Activated B cell treated with CpG ODN at 0.5 μM for 24 hours (primary cell): Measurements from ENCODE around the gene FZD8. TPM values are rescaled to one million over a fixed set of nuclear protein-coding genes. Genes with fewer than 3 reads are reported as not detected.

Source experiments
- ATAC-seq: fragments of 200-7000 bp; cut with Tn5 transposase; one replicate; pipeline ENCODE4 v1.10.0; 2021; ENCODE audit warnings: low read depth, mild to moderate bottlenecking, moderate library complexity
- CTCF ChIA-PET: fragments of 350-600 bp; sonication (Branson Sonifier 250); formaldehyde crosslinking; loops from one replicate; lab custom pipeline; 2021; ENCODE audit warnings: antibody characterized with exemption; lab: Charles Lee
- POLR2A ChIA-PET: fragments of 350-600 bp; sonication (Branson Sonifier 250); formaldehyde crosslinking; loops from one replicate; lab custom pipeline; 2021; ENCODE audit warnings: antibody characterized with exemption; lab: Charles Lee
- DNase-seq: peaks from one replicate; pipeline ENCODE4 v3.0.0; 2022
- H3K27ac Mint-ChIP-seq: one replicate; pipeline ENCODE4 v1.8.0; 2020; ENCODE audit warnings: mixed read lengths
- H3K27me3 Mint-ChIP-seq: one replicate; pipeline ENCODE4 v1.8.0; 2021; ENCODE audit warnings: mixed read lengths
- H3K36me3 Mint-ChIP-seq: one replicate; pipeline ENCODE4 v1.8.0; 2021; ENCODE audit warnings: low read depth, mixed read lengths
- H3K4me1 Mint-ChIP-seq: one replicate; pipeline ENCODE4 v1.8.0; 2021; ENCODE audit warnings: mixed read lengths
- H3K4me3 Mint-ChIP-seq: one replicate; pipeline ENCODE4 v1.8.0; 2020; ENCODE audit warnings: mild to moderate bottlenecking, mixed read lengths
- H3K9me3 Mint-ChIP-seq: one replicate; pipeline ENCODE4 v1.8.0; 2020; ENCODE audit warnings: mixed read lengths
- CTCF ChIP-seq: fragments of 200-600 bp; IDR thresholded peaks from one replicate; pipeline ENCODE4 v1.8.0; 2022; ENCODE audit warnings: antibody characterized with exemption, mild to moderate bottlenecking
- intact Hi-C: fragments of 100-400 bp; cut with micrococcal nuclease; formaldehyde crosslinking; loops from one replicate; pipeline ENCODE4 v1.15.1; 2024
- total RNA-seq: library from RNA; stranded (reverse); gene quantifications from 2 replicates; pipeline ENCODE4 v1.2.3, GENCODE V29; 2022

FZD8 gene
- total RNA-seq, 1 donor from 2014 or later, result 0.22 TPM

GRCh38 chr10:35684586-35684985, 42.5 kb upstream of the FZD8 start:
- no peaks in the 10 kb centered on the region for H3K36me3 Mint-ChIP-seq
- H3K9me3 Mint-ChIP-seq, result peaks cover 3% of the 10 kb centered on the region
- H3K27ac Mint-ChIP-seq, result no peak overlapping the region
- ATAC-seq, result no peak
- peaks cover 3% of the 10 kb centered on the region for H3K27me3 Mint-ChIP-seq
- no peak for TF ChIP-seq CTCF
- POLR2A ChIA-PET, result no interaction called here
- DNase-seq, result no peak
- CTCF ChIA-PET, result no interaction called here
- no peaks in the 10 kb centered on the region for H3K4me1 Mint-ChIP-seq
- H3K4me3 Mint-ChIP-seq, result no peak overlapping the region
- intact Hi-C loops, result no loop called here

GRCh38 chr10:35675846-35676245, 33.8 kb upstream of the FZD8 start:
- POLR2A ChIA-PET, result no interaction called here
- intact Hi-C loops, result no loop called here
- no peak overlapping the region for H3K4me3 Mint-ChIP-seq

GRCh38 chr10:35674843-35675242, 32.7 kb upstream of the FZD8 start:
- ATAC-seq, result no peak
- no peaks in the 10 kb centered on the region for H3K27me3 Mint-ChIP-seq
- DNase-seq, result no peak
- no peaks in the 10 kb centered on the region for H3K36me3 Mint-ChIP-seq
- H3K27ac Mint-ChIP-seq, result no peak overlapping the region
- no peaks in the 10 kb centered on the region for H3K4me1 Mint-ChIP-seq
- CTCF ChIA-PET, result no interaction called here
- POLR2A ChIA-PET, result no interaction called here
- TF ChIP-seq CTCF, result no peak
- intact Hi-C loops, result no loop called here
- H3K9me3 Mint-ChIP-seq, result peaks cover 2% of the 10 kb centered on the region
- H3K4me3 Mint-ChIP-seq, result no peak overlapping the region

More at GRCh38 chr10:35675846-35676245, 33.8 kb upstream of the FZD8 start:
- CTCF ChIA-PET, result no interaction called here
- H3K36me3 Mint-ChIP-seq, result no peaks in the 10 kb centered on the region
- H3K27ac Mint-ChIP-seq, result no peak overlapping the region
- H3K27me3 Mint-ChIP-seq, result no peaks in the 10 kb centered on the region
- DNase-seq (no peak), ATAC-seq (no peak)
- peaks cover 2% of the 10 kb centered on the region for H3K9me3 Mint-ChIP-seq
- H3K4me1 Mint-ChIP-seq, result no peaks in the 10 kb centered on the region
- no peak for TF ChIP-seq CTCF

GRCh38 chr10:35668865-35669650, 27.0 kb upstream of the FZD8 start:
- Mint-ChIP-seq H3K4me1 (no peaks in the 10 kb centered on the region), H3K27ac (no peak overlapping the region), H3K9me3 (peaks cover 3% of the 10 kb centered on the region), H3K4me3 (no peak overlapping the region), H3K27me3 (no peaks in the 10 kb centered on the region), H3K36me3 (no peaks in the 10 kb centered on the region)
- TF ChIP-seq CTCF, result no peak
- ChIA-PET POLR2A (no interaction called here), CTCF (no interaction called here)
- ATAC-seq (no peak), DNase-seq (no peak)
- intact Hi-C loops, result no loop called here

- CTCF ChIA-PET, result no interaction called here
- no peaks in the 10 kb centered on the region for H3K36me3 Mint-ChIP-seq
- H3K27ac Mint-ChIP-seq, result no peak overlapping the region
- no peaks in the 10 kb centered on the region for H3K27me3 Mint-ChIP-seq
- ATAC-seq (no peak), DNase-seq (no peak)
- no peaks in the 10 kb centered on the region for H3K4me1 Mint-ChIP-seq
- POLR2A ChIA-PET, result no interaction called here
- H3K9me3 Mint-ChIP-seq, result peaks cover 3% of the 10 kb centered on the region
- intact Hi-C loops, result no loop called here
- no peak overlapping the region for H3K4me3 Mint-ChIP-seq
- TF ChIP-seq CTCF, result no peak
Observed at GRCh38 chr10:35667971-35668370, 25.9 kb upstream of the FZD8 start.
